ENCODE results near the gene CTNNBL1. TPM values are rescaled to one million over a fixed set of nuclear protein-coding genes. Genes with fewer than 3 reads are reported as not detected.
A peak's percentile ranks its signal among the peaks of the same experiment; 100 is the strongest.

The CTNNBL1 gene
- total and polyA plus RNA-seq, 2 donors (not counting 3 experiments of a cell fraction or from before 2014, with no cell fraction given) = 20.8 to 60.2 TPM

- dilution Hi-C loops (cut with MboI; ENCODE audit: extremely low pct_ligation_motif_present, low sequenced_read_pairs) (no loop called here), intact Hi-C loops (cut with micrococcal nuclease) (loop anchor here (1.0 to 5.0 kb wide), 4 partner anchors 90 to 420 kb away; no protein-coding TSS in a partner anchor)
- H3K4me2 ChIP-seq (ENCODE audit: insufficient read depth, low read length) = no peak overlapping the region
- H3K9ac ChIP-seq (replicated peaks; ENCODE audit: extremely low read depth, insufficient read depth, low read length) = no peak overlapping the region
- no peak overlapping the region for H3K27ac ChIP-seq (ENCODE audit: insufficient read depth, low read depth, low read length)
- no peaks in the 10 kb centered on the region for H3K79me2 ChIP-seq (ENCODE audit: control insufficient read depth, insufficient read depth, low read length)
- FAIRE-seq = no peak
- no TSS peak for BruUV-seq (replicated peaks)
- TF ChIP-seq POLR2AphosphoS5 (IDR thresholded peaks at IDR 0.05; ENCODE audit: insufficient read depth, low read depth, low read length) = no peak
- peak; percentile 14 for TF ChIP-seq EZH2 (IDR thresholded peaks at IDR 0.05; ENCODE audit: borderline replicate concordance, low read depth, low read length, severe bottlenecking)
- TF ChIP-seq GATA2 (IDR thresholded peaks at IDR 0.05; ENCODE audit: insufficient read depth, insufficient read length, low read depth, low read length) = no peak
- peak; percentile 36 to 53 for TF ChIP-seq CTCF (IDR thresholded peaks at IDR 0.05; ENCODE audit: extremely low read depth in 1 of 2, insufficient read depth in 1 of 2, low read depth in 1 of 2, low read length in 2 of 2)
- H3K4me1 ChIP-seq (ENCODE audit: control insufficient read depth, extremely low read depth, insufficient read depth, low read length) = no peaks in the 10 kb centered on the region
- H4K20me1 ChIP-seq (replicated peaks; ENCODE audit: control insufficient read depth, extremely low read depth, insufficient read depth, low read length) = no peaks in the 10 kb centered on the region
- H3K27me3 ChIP-seq (ENCODE audit: control insufficient read depth in 2 of 2, insufficient read depth in 2 of 2, low read length in 2 of 2) = peaks cover 36 to 38% of the 10 kb centered on the region in 2 experiments
- H3K9me3 ChIP-seq (replicated peaks; ENCODE audit: control insufficient read depth, insufficient read depth, low read length) = no peaks in the 10 kb centered on the region
- H2AFZ ChIP-seq (ENCODE audit: low read depth, low read length) = no peak overlapping the region
- H3K4me3 ChIP-seq (replicated peaks in 1 of 3; ENCODE audit: insufficient read depth in 1 of 3, low read depth in 1 of 3, low read length in 3 of 3) = no peak overlapping the region
- no peaks in the 10 kb centered on the region for H3K36me3 ChIP-seq (ENCODE audit: control insufficient read depth in 2 of 2, extremely low read depth in 1 of 2, insufficient read depth in 2 of 2, low read length in 2 of 2)
- H3K9me1 ChIP-seq (replicated peaks; ENCODE audit: control insufficient read depth, extremely low read depth, insufficient read depth, low read length) = no peaks in the 10 kb centered on the region
- ChIA-PET CTCF (interaction anchor here (1.0 to 1.8 kb wide), 6 partner anchors 10 to 403 kb away, joined by 3 to 9 read pairs (median 4); no protein-coding TSS in a partner anchor), POLR2A (no interaction called here)
- peak; percentile 31 for DNase-seq (ENCODE audit: low read depth, low spot score)
These were observed 208.0 kb downstream of the CTNNBL1 start for GRCh38 chr20:37901654-37902503.
